Ovary (tissue), 9 donors: ENCODE data around the gene PRICKLE4. TPM values are rescaled to one million over a fixed set of nuclear protein-coding genes. Genes with fewer than 3 reads are reported as not detected.

ENCODE experiments used
- DNase-seq, 5 donors: peaks; one replicate each; pipeline ENCODE4 v3.0.0-alpha.2; 2019 to 2020
- H3K27ac ChIP-seq, 2 donors: fragments of 200-600 bp; one replicate each; pipeline versions ENCODE4 v1.5.1 to v1.8.0; 2019 to 2022
- H3K27me3 ChIP-seq: fragments of 200-600 bp; one replicate; pipeline ENCODE4 v1.8.0; 2022
- H3K36me3 ChIP-seq: fragments of 200-600 bp; sonication (generic); one replicate; pipeline ENCODE4 v1.5.1; 2019
- H3K4me1 ChIP-seq: one replicate; pipeline ENCODE4 v1.8.1; 2013; ENCODE audit warnings: mild to moderate bottlenecking, moderate library complexity; ENCODE audit not compliant: insufficient read depth
- H3K4me3 ChIP-seq: fragments of 200-600 bp; sonication (generic); one replicate; pipeline ENCODE4 v1.5.1; 2017
- H3K9me3 ChIP-seq, 2 donors: fragments of 200-600 bp in 1 of 2; sonication (generic) in 1 of 2; one replicate each; pipeline versions ENCODE4 v1.5.1 to v1.8.1; 2013 to 2019; ENCODE audit warnings: mild to moderate bottlenecking in 1 of 2, moderate library complexity in 1 of 2
- EP300 ChIP-seq: sonication (generic); formaldehyde crosslinking; IDR thresholded peaks from one replicate; pipeline ENCODE4 v1.6.1; 2017; ENCODE audit warnings: antibody characterized with exemption
- POLR2A ChIP-seq: fragments of 450-650 bp; IDR thresholded peaks from one replicate; pipeline ENCODE4 v1.6.1; 2017; ENCODE audit warnings: antibody characterized with exemption, mild to moderate bottlenecking, moderate library complexity
- WGBS, 3 donors: extraction: QIAGEN DNeasy Blood & Tissue Kit in 1 of 3; methylation state at CpG; one replicate each; pipeline versions ENCODE4 v1.1.5 to v1.1.7; 2013 to 2017; 5-methylcytosine and 5-hydroxymethylcytosine counted together
- intact Hi-C, 4 donors: fragments of 100-400 bp; cut with DNase I; formaldehyde crosslinking; loops; one replicate each; pipeline versions ENCODE4 v1.11.0 to v1.15.1; 2022 to 2023
- polyA plus RNA-seq, 2 donors: library from polyadenylated mRNA; stranded (reverse); fragments of 200-250 nt in 1 of 2; fragments of 350-450 nt in 1 of 2; fragmentation: Illumina TruSeq in 1 of 2; extraction: RNeasy Lipid Tissue Mini Kit (QIAGEN cat#74804) in 1 of 2; gene quantifications; one replicate each; pipeline ENCODE4 v1.2.3, GENCODE V29; 2013 to 2014
- total RNA-seq, 7 donors: library from RNA; depleted of rRNA in 2 of 7; stranded (reverse); fragments of >200 nt in 2 of 7; fragmentation: NEBNext Ultra II Directional in 3 of 7; extraction: Animal tissue kit (Norgen Biotek cat#: 25700) in 3 of 7; gene quantifications; one replicate each; pipeline versions ENCODE4 v1.1.0 to v1.2.4, GENCODE V29; 2016 to 2023
- TF ChIP-seq, protein P1 (sequence below), 3 donors: fragments of 450-650 bp in 2 of 3; fragments of 200-600 bp in 1 of 3; IDR thresholded peaks; one replicate each; pipeline versions ENCODE4 v1.5.1 to v1.8.0; 2016 to 2022; ENCODE audit warnings: antibody characterized with exemption in 3 of 3, mild to moderate bottlenecking in 1 of 3
- donor health status: DM: no; HTN: no; CAD: no; lungs with moderate emphysema.
- donor health status: DM: no; HTN: no; CAD: no.
- donor health status: Bipolar disorder and iron deficiency.
- donor health status: DM: yes; HTN: yes; CAD: no.
- donor health status: DM: no; HTN: no; CAD: no.
- donor health status: DM: yes; HTN: yes; CAD: no.

The PRICKLE4 gene
- total and polyA plus RNA-seq, 9 donors: 1.5 to 7.3 (median 3.0) TPM

- peak in 3 of 5 donors; percentile 35 to 47 (median 43) for DNase-seq
- intact Hi-C loops: loop anchor here in 2 of 4 donors (5.0 to 10.0 kb wide), 3 partner anchors 143 to 261 kb away; partner anchors contain the start of genes BYSL (in 1 of the 2) and MED20 (in 1 of the 2)
- TF ChIP-seq POLR2A (no peak), EP300 (no peak)
- TF ChIP-seq, protein P1, sequence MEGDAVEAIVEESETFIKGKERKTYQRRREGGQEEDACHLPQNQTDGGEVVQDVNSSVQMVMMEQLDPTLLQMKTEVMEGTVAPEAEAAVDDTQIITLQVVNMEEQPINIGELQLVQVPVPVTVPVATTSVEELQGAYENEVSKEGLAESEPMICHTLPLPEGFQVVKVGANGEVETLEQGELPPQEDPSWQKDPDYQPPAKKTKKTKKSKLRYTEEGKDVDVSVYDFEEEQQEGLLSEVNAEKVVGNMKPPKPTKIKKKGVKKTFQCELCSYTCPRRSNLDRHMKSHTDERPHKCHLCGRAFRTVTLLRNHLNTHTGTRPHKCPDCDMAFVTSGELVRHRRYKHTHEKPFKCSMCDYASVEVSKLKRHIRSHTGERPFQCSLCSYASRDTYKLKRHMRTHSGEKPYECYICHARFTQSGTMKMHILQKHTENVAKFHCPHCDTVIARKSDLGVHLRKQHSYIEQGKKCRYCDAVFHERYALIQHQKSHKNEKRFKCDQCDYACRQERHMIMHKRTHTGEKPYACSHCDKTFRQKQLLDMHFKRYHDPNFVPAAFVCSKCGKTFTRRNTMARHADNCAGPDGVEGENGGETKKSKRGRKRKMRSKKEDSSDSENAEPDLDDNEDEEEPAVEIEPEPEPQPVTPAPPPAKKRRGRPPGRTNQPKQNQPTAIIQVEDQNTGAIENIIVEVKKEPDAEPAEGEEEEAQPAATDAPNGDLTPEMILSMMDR (IDR thresholded peaks at IDR 0.05): no peak
- Histone ChIP-seq H3K36me3 (no peaks in the 10 kb centered on the region), H3K27ac (peak overlapping the region in 1 of 2 donors; percentile 65), H3K4me3 (peak overlapping the region; percentile 75), H3K4me1 (peaks cover 6% of the 10 kb centered on the region), H3K27me3 (no peaks in the 10 kb centered on the region), H3K9me3 (no peaks in the 10 kb centered on the region)
- WGBS, 3 donors: 13 to 21% (median 19%) methylated on average over 3 of the region's 3 CpGs
Observed at GRCh38 chr6:41781366-41781730, 766 bp downstream of the PRICKLE4 start.

DNA sequence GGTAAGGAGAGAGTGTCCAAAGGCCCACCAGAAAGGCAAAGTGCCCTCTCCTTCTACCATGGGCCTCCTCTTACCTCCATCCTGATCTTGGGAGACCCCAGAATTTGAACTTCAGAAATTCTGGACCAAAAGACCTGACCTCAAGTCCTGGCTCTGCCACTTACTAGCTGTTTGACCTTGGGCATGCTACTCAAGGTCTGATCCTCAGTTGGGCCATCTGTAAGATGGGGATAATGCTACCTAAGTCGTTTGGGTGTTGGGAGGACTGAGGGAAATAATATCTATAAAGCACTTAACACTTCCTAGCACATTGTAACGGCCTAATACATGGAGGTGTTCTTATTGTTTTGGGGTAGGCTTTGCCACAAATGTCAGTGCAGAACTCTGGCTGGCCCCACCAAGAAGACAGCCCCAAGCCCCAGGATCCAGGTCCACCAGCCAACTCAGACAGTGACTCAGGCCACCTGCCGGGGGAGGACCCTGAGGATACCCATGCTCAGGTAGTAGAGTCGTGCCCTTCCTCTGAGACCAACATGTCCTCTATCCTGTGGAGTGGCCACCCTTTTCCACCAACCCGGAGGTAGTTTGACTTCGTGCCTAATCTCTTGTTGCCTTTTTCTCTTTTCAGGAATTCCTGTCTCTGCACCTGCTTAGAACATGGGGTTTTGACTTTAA is 2.7 kb downstream of the PRICKLE4 start:
- Histone ChIP-seq H3K4me3 (no peak overlapping the region), H3K27ac (no peak overlapping the region), H3K9me3 (no peaks in the 10 kb centered on the region), H3K27me3 (no peaks in the 10 kb centered on the region), H3K4me1 (peaks cover 6% of the 10 kb centered on the region), H3K36me3 (no peaks in the 10 kb centered on the region)
- 67 to 82% (median 76%) methylated on average over 6 of the region's 6 CpGs for WGBS, 3 donors
- intact Hi-C loops: loop anchor here in 2 of 4 donors (5.0 to 10.0 kb wide), 3 partner anchors 142 to 259 kb away; partner anchors contain the start of genes BYSL (in 1 of the 2) and MED20 (in 1 of the 2)
- DNase-seq: no peak
- TF ChIP-seq, protein P1 (IDR thresholded peaks at IDR 0.05): no peak
- TF ChIP-seq EP300: no peak
- no peak for TF ChIP-seq POLR2A

DNA sequence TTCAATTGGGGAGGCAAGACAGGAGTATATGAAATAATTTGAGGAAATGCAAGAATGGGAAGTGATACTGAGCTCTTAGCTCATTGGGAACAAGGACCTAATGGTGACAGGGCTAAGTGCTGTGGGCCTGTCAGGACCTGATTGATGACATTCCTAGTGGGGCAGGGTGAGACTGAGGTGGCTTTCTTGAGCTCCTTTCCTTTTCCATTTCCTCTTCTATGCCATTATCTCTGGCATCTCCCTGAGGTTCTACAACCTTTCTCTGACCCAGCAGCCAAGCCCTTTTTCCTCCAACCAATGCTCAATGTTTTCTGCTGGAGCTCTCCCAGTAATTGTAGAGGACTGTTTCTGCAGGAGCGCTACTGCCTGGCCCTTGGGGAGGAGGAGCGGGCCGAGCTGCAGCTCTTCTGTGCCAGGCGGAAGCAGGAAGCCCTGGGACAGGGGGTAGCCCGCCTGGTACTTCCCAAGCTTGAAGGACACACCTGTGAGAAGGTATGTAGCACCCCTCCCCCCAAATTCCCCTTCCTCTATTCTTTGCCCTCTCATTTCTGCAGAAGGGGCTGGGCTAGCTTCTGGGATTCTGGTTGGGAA is 4.1 kb downstream of the PRICKLE4 start:
- H3K27me3 ChIP-seq: no peaks in the 10 kb centered on the region
- DNase-seq: no peak
- no peak for TF ChIP-seq POLR2A
- TF ChIP-seq EP300: no peak
- TF ChIP-seq, protein P1 (IDR thresholded peaks at IDR 0.05): no peak
- 75 to 88% (median 83%) methylated on average over 5 of the region's 5 CpGs for WGBS, 3 donors
- no peaks in the 10 kb centered on the region for H3K36me3 ChIP-seq
- H3K4me1 ChIP-seq: peaks cover 8% of the 10 kb centered on the region
- no peaks in the 10 kb centered on the region for H3K9me3 ChIP-seq
- intact Hi-C loops: loop anchor here (5.0 to 10.0 kb wide), 6 partner anchors 138 to 1108 kb away; partner anchors contain the start of genes BYSL (in 2 of the 4) and MED20 (in 2 of the 4)
- H3K4me3 ChIP-seq: no peak overlapping the region
- no peak overlapping the region for H3K27ac ChIP-seq

DNA sequence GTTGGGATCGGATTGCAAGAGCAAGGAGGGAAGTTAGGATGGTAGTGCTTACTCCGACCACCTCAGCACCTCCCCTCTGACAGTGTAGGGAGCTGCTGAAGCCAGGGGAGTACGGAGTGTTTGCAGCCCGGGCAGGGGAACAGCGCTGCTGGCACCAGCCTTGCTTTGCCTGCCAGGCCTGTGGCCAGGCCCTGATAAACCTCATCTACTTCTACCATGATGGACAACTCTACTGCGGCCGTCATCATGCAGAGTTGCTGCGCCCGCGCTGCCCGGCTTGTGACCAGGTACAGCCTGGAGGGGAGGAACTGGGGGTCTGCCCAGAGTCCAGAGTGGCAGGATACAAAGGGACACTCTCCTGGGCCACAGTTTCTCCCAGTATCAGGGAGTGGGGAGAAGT is 4.7 kb downstream of the PRICKLE4 start:
- Histone ChIP-seq H3K4me3 (no peak overlapping the region), H3K27ac (no peak overlapping the region), H3K36me3 (no peaks in the 10 kb centered on the region), H3K9me3 (no peaks in the 10 kb centered on the region), H3K4me1 (peaks cover 8% of the 10 kb centered on the region), H3K27me3 (no peaks in the 10 kb centered on the region)
- 84 to 89% (median 88%) methylated on average over 11 of the region's 11 CpGs for WGBS, 3 donors
- peak in 2 of 5 donors; percentile 34 to 43 for DNase-seq
- TF ChIP-seq EP300 (no peak), POLR2A (no peak)
- TF ChIP-seq, protein P1 (IDR thresholded peaks at IDR 0.05): no peak
- intact Hi-C loops: loop anchor here (5.0 to 10.0 kb wide), 5 partner anchors 137 to 1107 kb away; partner anchors contain the start of genes BYSL (in 2 of the 4) and MED20 (in 2 of the 4)
